CD4-positive, alpha-beta T cell (primary cell): Measurements from ENCODE around the gene B3GALNT1. TPM values are rescaled to one million over a fixed set of nuclear protein-coding genes. Genes with fewer than 3 reads are reported as not detected.

Source experiments
- total RNA-seq, 174 experiments: library from RNA in 2 of 174; stranded (reverse) in 2 of 174; gene quantifications; one replicate each; pipeline ENCODE4 v1.2.3 and lab custom pipeline; 2021 to 2026

The B3GALNT1 gene
- total RNA-seq, 2 experiments from 2014 or later = 0.20 to 0.33 TPM

Other genes with a start within 250 kb of the B3GALNT1 start
- 10 to 100 TPM; 58.4 to 60.1 TPM for gene NMD3, start 116.0 kb upstream of the B3GALNT1 start, total RNA-seq